Right renal pelvis (tissue), 4 donors: ENCODE data around the gene ZC3H14. TPM values are rescaled to one million over a fixed set of nuclear protein-coding genes. Genes with fewer than 3 reads are reported as not detected.

Experiments
- DNase-seq, 4 donors: peaks; one replicate each; pipeline ENCODE4 v3.0.0-alpha.2; 2013; ENCODE audit warnings: low read depth in 4 of 4, low spot score in 3 of 4, missing footprints in 1 of 4
- polyA plus RNA-seq, 4 donors: library from polyadenylated mRNA; unstranded; fragments of 120-200 nt; gene quantifications; one replicate each; pipeline ENCODE4 v1.2.1, GENCODE V29; 2013; ENCODE audit not compliant: insufficient read length in 4 of 4

Gene ZC3H14
- polyA plus RNA-seq, 4 donors, result 81.7 to 111 (median 105) TPM

GRCh38 chr14:88551980-88552431, 10.8 kb upstream of the ZC3H14 start:
- DNase-seq, result no peak

DNA sequence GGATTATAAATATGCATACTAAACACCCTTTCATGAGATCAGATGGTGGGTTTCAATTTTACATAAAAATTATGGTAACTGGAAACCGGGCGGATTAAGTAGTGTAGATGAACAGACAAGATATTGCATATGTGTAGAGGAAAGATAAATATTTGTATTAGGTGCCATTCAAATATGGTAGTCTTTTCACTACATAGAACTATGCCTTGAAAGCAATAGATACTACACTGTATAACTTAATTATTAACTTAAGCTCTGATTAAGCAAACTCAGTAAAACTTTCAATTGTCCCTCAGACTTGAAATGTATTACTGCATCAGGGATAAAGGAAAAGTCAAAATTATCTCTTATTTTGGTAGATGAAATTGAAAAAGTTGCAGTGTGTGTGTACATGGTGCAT, 10.0 kb upstream of the ZC3H14 start:
- DNase-seq, result no peak

DNA sequence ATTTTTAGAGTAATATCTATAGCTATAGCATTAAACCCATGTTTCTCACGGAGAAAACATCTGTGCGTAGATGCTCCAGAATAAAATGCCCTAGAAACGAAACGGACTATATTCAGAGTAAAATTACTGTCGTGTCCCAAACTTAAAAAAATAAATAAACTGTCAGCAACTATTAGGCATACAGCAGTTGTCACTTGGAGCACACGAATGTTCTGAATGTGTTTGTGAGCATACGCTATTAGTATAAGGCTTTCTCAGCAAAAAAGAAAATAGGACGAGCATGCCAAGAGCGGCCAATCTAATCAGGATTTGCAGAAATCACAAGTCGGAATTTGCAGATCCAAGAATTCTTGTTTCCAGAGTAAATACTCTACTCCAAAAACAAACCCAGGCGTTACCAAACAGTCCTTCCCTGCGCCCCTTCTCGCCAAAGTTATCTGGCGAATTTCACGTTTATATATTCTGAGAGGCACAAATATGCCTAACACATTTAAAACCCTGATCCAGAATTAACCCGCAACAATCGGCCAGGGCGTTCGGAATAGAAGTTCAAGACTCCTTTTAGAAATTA, 8.9 kb upstream of the ZC3H14 start:
- DNase-seq, result no peak

GRCh38 chr14:88554457-88555286, 8.2 kb upstream of the ZC3H14 start, which contains the start of gene PTPN21:
PTPN21 (minus strand) TSS chr14:88555007; CDS start chr14:88550417, 4,590 bp downstream.
- DNase-seq, result peak in 3 of 4 donors; percentile 57 to 71 (median 65)

GRCh38 chr14:88556581-88556980, 6.3 kb upstream of the ZC3H14 start:
- DNase-seq, result no peak

- no peak for DNase-seq
These were observed 3.0 kb upstream of the ZC3H14 start for GRCh38 chr14:88559852-88560251.

DNA sequence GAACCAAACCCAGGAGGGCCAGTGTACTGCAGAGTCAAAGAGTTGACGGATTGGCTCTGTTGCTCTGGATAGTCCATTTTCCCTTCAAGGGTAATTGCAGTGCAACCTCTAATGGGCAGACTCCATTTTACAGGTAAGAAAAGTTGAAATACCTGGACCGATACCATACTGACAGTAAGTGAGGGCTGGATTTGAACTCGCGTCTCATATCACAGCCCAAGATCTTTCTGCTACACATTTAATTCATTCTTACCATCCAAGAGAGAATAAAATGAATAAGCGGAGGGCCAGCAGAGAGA, 356 bp upstream of the ZC3H14 start:
- DNase-seq, result no peak

- DNase-seq, result no peak
These were observed 1.0 kb downstream of the ZC3H14 start for GRCh38 chr14:88563845-88564244.

DNA sequence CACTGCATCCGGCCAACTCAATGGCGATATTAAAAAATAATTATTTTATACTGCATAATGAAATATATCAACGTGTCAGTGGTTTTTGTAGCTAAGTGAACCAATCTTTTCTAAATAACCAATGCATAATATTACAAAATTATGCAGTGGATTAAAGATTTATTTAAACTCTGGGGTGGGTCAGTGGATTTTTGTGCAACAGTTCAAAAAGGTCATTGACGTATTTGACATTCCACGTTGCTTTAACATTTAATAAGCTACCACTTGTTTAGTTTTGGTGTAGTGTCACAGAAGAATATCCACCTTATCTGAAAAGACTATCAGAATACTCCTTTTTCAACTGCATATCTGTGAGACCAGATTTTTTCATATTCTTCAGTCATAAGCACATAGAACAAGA, 2.6 kb downstream of the ZC3H14 start:
- DNase-seq, result no peak

- DNase-seq, result no peak
These were observed 5.4 kb downstream of the ZC3H14 start for GRCh38 chr14:88568196-88568595.

GRCh38 chr14:88572117-88572516, 9.3 kb downstream of the ZC3H14 start:
- no peak for DNase-seq

GRCh38 chr14:88576222-88576621, 13.4 kb downstream of the ZC3H14 start:
- no peak for DNase-seq

DNA sequence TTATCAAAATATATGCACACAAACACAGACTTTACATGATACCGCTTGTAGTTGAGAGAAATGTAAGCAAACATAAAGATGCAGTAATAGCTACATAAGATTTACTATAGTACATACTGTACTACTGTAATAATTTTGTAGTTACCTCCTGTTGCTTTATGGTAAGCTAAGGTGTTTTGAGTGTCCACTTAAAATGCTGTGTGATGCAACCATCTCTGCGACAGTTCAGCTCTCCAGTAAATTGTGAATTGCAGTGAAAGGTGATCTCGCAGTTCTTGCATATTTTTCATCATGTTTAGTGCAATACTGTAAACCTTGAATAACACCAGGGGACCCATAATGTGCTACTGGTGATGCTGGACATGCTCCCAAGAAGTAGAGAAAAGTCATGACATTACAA, 21.6 kb downstream of the ZC3H14 start:
- DNase-seq, result no peak

GRCh38 chr14:88588081-88588480, 25.2 kb downstream of the ZC3H14 start:
- no peak for DNase-seq

- no peak for DNase-seq
These were observed 27.3 kb downstream of the ZC3H14 start for GRCh38 chr14:88590173-88590572.

GRCh38 chr14:88592031-88592430, 29.2 kb downstream of the ZC3H14 start:
- DNase-seq, result peak in 3 of 4 donors; percentile 16 to 26 (median 20)

- DNase-seq, result no peak
These were observed 34.2 kb downstream of the ZC3H14 start for GRCh38 chr14:88597038-88597437.

DNA sequence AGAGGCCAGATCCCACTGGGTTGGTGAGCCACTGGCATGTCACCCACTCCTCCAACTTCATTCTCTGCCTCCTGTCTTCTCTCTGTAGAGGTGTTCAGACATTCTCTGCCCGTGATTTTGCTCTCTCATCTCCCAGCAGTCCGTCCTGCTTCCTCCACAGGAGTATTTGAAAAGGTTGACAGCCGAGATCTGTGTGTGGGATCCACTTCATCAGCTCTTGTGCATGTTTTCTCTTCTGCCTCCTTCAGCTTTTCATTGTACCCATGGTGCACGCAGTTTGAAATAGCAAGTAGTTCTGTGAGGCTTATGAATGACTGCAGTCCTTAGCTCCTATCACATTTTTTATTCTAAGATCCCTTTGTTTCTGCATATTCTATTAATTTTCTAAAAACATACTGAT, 34.8 kb downstream of the ZC3H14 start:
- no peak for DNase-seq

DNA sequence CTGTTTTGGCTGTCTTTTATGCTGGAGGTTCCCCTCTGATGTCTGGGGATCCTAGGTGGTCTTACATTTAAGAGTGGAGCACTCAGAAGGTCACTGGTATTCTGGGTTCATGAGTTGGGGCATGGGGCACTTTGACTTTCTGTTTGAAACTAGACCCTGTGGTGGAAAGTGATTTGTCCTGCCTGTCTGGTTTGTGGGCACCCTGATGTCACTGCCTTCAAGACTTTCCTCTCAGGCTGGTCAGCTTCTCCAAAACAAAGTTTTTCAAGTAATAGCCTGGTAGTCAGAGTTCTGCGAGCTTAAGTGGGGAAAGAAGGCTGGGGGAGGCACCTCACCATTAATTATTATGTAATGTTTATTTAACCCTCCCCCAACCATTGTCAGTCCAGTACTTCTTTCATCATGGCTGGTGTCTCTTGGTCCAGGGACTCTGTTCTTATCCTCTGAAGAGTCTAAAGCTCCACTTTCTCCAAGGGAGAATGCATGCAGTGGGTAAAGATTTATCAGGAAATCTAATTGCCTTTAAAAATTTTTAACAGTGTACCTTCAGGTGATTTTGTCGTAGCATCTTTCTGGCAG, 35.3 kb downstream of the ZC3H14 start:
- no peak for DNase-seq

- DNase-seq, result peak in 1 of 4 donors; percentile 8
These were observed 36.5 kb downstream of the ZC3H14 start for GRCh38 chr14:88599326-88599725.

DNA sequence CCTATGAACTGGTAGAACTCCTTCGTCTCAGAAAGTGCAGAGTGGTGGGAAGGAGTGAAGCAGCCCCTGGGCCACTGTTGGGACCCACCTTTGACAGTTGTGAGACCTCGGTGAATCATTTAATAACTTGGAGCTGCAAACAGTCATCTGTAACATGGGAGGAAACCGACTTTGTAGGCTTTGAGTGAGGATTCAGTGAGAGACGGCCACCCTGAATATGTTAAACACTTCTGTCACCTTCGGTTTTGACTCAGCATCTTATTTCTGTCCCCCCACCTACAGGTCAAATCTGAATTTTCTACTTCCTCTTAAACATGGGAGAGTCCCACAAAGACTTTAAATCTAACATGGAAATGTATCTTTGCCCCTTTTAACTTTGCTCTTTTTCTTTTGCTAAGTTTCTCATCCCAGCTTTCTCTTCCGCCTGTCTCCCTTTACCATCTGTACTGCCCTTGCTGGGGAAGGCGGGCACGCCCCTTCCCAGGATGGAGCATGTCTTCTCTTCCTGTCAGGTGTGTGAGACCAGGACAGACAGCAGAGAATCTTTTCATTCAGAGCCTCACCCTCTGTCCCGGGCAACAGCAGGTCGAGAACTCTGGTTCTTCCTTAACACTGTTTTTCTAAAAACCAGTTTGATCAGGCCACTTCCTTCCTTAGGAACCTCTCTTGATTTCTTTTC, 37.1 kb downstream of the ZC3H14 start:
- no peak for DNase-seq
